ENCODE measurements around the gene ETS2. TPM values are rescaled to one million over a fixed set of nuclear protein-coding genes. Genes with fewer than 3 reads are reported as not detected.
A peak's percentile ranks its signal among the peaks of the same experiment; 100 is the strongest.
"Not testable (repeated sequence)": the region's sequence is repeated elsewhere in the genome, so short reads cannot be mapped to it uniquely, and the experiment has no call there.

The ETS2 gene
- polyA plus RNA-seq, 1 donor, result 42.0 TPM

GRCh38 chr21:38837806-38838461 is 32.2 kb downstream of the ETS2 start:
- DNase-seq, result no peak

GRCh38 chr21:38838598-38839327 is 33.0 kb downstream of the ETS2 start:
- no peak for DNase-seq

- DNase-seq, result no peak
These were observed 33.9 kb downstream of the ETS2 start for GRCh38 chr21:38839328-38840286.

GRCh38 chr21:38840456-38841300 is 34.9 kb downstream of the ETS2 start:
- no peak for DNase-seq

DNA sequence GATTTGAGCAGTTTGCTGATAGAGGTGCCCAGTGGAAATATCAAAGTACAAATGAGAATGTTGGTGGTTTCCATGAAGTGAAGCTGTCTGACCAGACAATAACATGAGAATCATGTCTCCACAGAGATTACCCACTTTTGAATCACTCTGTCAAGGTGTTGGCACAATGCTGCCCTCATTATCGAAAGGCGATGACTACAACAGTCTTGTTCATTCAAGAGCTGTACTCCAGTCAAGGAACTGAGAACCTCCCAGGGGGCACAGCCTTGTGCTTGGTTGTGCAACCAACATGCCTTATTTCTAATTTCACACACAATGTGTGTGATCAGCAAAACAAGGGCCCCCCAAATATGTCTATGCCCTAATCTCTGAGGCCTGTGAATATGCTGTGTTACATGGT is 35.7 kb downstream of the ETS2 start:
- no peak for DNase-seq

DNA sequence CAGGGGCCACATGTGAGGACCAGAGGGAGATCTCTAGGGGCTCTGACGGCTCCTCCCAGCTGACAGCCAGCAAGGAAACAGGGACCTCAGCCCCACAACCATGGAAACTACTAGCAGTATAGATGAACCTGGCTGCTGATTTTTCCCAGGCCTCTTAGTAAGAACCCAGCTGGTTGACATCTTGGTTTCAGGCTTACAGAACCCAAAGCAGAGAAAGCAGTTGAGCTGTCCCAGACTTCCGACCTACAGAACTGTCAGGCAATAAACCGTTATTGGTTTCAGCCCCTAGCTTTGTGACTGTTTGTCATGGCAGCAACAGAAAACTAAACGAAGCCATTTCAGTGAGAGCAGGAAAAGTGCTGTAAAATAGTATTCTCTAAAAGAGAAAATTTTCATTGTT is 36.4 kb downstream of the ETS2 start:
- DNase-seq, result no peak

- no peak for DNase-seq
These were observed 37.6 kb downstream of the ETS2 start for GRCh38 chr21:38843379-38843778.

DNA sequence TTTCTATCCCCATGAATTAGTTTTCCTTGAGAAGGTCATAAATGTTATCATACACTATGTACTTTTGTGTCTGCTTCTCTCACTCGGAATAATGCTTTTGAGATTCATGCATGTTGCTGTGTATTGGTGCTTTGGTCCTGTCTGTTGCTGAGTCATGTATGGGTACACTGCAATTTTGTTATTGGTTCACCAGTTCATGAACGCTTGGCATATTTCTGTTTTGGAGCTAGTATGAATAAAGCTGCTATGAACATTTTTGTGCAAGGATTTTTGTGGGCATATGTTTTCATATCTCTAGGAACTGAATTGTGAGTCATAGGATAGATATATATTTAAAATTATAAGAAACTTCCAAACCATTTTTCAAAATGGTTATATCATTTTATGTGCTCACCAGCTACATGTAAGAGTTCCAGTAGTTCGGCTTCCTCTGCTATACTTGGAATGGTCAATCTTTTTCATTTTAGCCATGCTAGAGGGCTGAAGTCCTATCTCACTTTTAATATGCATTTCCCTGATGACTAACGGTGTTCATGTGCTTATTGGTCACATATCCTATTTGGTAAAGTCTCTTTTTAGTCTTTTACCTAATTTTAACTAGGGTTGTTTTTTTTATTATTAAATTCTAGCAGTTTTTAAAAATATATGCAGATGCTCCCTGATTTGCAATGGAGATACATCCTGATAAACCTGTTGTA is 38.2 kb downstream of the ETS2 start:
- DNase-seq, result no peak

- not testable (repeated sequence) for DNase-seq
These were observed 39.6 kb downstream of the ETS2 start for GRCh38 chr21:38845374-38845773.

DNA sequence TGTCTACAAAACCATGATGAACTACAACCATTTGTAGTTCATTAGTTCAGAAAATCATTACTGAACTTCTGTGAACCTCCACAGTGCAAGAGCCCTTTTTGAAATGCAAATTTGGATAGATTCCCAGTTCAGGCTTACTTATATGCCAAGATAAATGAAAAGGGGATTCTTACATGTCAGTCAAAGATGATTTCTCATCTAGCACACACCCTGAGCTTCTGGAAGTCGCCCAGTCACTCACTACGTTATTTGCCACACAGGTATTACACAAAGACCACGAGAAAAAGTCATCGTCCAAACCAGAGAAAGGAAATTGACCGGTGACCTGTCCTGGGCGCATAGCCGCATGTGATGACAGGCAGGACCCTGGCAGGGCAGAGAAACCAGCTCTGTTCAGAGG is 41.8 kb downstream of the ETS2 start:
- DNase-seq, result no peak

DNA sequence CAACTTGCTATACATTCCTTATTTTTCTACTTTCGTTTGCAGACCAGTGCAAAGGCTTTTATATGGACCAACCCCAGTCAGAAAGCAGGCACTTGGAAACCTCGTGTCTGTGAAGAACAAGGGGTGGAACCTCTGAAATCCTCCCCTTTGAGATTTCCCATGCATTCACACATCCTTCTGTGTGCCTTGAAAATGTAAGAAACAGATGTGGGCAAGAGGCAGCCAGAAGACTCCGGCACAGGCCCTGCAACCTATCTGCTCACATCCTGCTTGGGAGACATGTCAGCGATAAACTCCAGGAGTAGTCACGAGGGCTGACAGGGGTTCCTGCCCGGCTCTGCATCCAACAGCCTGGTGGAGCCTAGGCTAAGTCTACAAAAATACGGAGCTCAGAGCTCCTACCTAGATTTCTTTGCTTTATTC is 42.5 kb downstream of the ETS2 start:
- DNase-seq, result no peak

DNA sequence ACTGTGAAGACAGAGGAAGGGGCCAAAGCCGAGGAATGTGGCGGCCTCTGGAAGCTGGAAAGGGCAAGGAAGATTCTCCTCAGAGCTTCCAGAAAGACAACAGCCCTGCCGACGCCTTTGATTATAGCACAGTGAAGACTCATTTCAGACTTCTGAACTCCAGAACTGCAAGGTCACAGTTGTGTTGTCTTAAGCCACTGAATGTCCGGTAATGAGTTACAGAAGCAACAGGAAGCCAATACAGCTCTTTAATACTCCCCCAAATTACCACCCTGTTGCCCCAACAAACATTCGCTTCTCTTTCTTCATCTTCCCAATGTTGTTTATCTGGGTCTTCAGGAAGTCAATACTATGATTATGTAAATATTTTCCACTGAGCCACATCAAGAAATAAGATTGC is 44.0 kb downstream of the ETS2 start:
- DNase-seq, result peak; percentile 62

- DNase-seq, result no peak
These were observed 44.7 kb downstream of the ETS2 start for GRCh38 chr21:38850277-38850951.

DNA sequence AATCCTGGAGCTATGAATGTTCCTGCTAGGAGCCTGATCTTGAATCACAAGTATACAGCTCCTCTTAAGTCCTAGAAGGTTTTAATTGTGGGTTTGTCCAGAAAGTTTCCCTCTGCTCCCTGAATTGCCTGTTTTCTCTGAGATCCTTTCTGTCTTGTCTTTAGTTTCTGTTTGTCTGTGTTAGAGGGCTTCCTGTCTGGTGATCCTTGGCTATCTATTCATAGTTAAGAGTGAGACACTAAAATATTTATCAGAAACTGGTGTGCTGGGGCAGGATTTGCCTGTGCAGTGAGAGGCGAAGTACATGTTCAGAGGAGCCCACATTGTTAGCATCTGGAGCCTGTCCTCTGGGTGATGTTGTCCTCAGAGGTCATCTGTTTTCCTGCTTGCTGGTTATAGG is 45.4 kb downstream of the ETS2 start:
- DNase-seq, result no peak

DNA sequence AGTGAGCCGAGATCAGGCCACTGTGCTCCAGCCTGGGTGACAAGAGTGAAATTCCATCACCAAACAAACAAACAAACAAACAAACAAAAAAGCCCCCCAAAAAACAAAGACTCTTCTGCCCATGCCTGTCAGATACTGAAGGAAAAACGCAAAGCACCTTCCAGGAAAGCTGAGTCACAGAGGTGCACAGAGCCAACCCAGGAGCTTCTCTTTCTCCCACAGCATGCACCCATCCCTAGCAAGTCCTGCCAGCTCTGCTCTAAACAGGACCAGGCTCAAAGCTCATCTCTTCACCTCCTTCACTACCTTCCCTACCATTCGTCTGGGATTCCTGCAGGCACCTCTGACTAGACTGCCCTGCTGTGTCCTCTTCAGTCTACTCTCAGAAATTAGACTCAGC is 46.5 kb downstream of the ETS2 start:
- no peak for DNase-seq

DNA sequence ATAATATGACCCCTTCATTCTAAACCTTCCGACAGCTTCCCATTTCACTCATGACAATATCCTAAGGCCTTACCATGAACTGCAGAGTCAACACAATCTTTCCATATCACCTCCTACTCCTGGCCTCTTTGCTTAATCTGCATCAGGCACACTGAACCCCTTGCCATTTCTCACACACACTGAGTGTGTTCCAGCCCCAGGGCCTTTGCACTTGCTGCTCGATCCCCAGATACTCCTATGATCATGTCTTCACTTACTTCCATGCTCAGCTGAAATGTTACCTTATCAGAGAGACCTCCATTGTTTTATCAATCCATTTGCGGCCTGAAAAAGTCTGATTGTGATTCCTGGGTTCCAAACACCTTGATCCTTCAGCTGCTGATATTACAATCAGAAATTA is 47.0 kb downstream of the ETS2 start:
- no peak for DNase-seq

- DNase-seq, result no peak
These were observed 47.7 kb downstream of the ETS2 start for GRCh38 chr21:38853421-38853919.

DNA sequence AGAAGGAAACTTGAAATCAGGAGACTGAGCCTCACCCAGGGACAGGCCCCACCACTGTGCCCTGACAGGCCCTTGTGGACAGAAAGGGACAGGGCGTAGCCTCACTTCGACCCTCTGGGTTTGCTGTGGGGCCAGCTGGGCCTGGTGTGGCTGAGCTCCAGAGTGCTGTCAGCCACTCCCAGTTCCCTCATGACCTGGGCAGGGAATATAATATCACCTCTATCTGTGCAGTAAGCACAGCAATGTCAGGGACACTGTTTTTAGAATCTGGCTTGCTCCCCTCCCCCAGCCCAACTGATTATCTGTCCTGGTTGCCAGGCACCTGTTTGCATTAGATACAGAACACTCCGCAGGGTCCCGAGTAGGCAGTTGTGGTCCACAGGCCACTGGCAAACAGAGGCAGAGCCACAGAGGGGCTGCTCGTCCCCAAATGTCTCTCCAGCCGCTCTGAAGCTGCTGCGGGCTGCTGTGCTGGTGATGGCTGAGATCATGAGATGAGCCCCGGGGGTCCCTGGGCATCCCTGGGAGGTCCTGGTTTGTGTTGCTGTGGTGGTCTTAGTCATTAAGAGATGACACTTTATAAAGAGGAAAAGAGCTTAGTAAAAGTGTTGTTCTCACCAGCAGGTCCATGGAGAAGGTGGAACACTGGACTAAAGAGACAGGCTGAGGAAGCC is 51.6 kb downstream of the ETS2 start:
- DNase-seq, result no peak

GRCh38 chr21:38858026-38858811 is 52.5 kb downstream of the ETS2 start:
- no peak for DNase-seq
